Parathyroid adenoma (tissue), 2 donors: Measurements from ENCODE around the gene GNA15.

Source experiments
- H2AFZ ChIP-seq: fragments of 300-600 bp; sonication (generic); one replicate; pipeline ENCODE4 v1.7.0; 2017; ENCODE audit warnings: antibody characterized with exemption, mild to moderate bottlenecking
- H3K27ac ChIP-seq: fragments of 300-600 bp; sonication (generic); one replicate; pipeline ENCODE4 v1.7.0; 2017
- H3K27me3 ChIP-seq: fragments of 300-600 bp; sonication (generic); one replicate; pipeline ENCODE4 v1.7.0; 2017; ENCODE audit warnings: low read length; ENCODE audit not compliant: control insufficient read depth, insufficient read depth
- H3K36me3 ChIP-seq: fragments of 300-600 bp; sonication (generic); one replicate; pipeline ENCODE4 v1.7.0; 2017; ENCODE audit warnings: low read length; ENCODE audit not compliant: control insufficient read depth, insufficient read depth
- H3K4me1 ChIP-seq: fragments of 300-600 bp; sonication (generic); one replicate; pipeline ENCODE4 v1.7.0; 2017; ENCODE audit warnings: control low read depth
- H3K4me2 ChIP-seq: fragments of 300-600 bp; sonication (generic); one replicate; pipeline ENCODE4 v1.7.0; 2017; ENCODE audit warnings: low read length
- H3K4me3 ChIP-seq: fragments of 300-600 bp; sonication (generic); one replicate; pipeline ENCODE4 v1.7.0; 2017; ENCODE audit warnings: low read depth, low read length
- H3K79me2 ChIP-seq: fragments of 300-600 bp; sonication (generic); one replicate; pipeline ENCODE4 v1.7.0; 2017; ENCODE audit warnings: control low read depth
- H3K9ac ChIP-seq: fragments of 300-600 bp; sonication (generic); one replicate; pipeline ENCODE4 v1.7.0; 2017; ENCODE audit warnings: mild to moderate bottlenecking
- H3K9me3 ChIP-seq: fragments of 300-600 bp; sonication (generic); one replicate; pipeline ENCODE4 v1.7.0; 2017; ENCODE audit warnings: low read length; ENCODE audit not compliant: control insufficient read depth
- CTCF ChIP-seq: fragments of 300-600 bp; sonication (generic); IDR thresholded peaks from one replicate; pipeline ENCODE4 v1.7.0; 2017; ENCODE audit warnings: antibody characterized with exemption, mild to moderate bottlenecking
- donor health status: primary hyperparathyroidism.

The GNA15 gene

GRCh38 chr19:3162418-3163229, 26.8 kb downstream of the GNA15 start:
- Histone ChIP-seq H3K4me1 (no peaks in the 10 kb centered on the region), H3K4me2 (no peak overlapping the region), H3K27ac (no peak overlapping the region), H3K36me3 (no peaks in the 10 kb centered on the region), H3K27me3 (no peaks in the 10 kb centered on the region), H2AFZ (peak overlapping the region; percentile 58), H3K9ac (no peak overlapping the region), H3K9me3 (no peaks in the 10 kb centered on the region), H3K79me2 (no peaks in the 10 kb centered on the region), H3K4me3 (no peak overlapping the region)
- no peak for TF ChIP-seq CTCF

DNA sequence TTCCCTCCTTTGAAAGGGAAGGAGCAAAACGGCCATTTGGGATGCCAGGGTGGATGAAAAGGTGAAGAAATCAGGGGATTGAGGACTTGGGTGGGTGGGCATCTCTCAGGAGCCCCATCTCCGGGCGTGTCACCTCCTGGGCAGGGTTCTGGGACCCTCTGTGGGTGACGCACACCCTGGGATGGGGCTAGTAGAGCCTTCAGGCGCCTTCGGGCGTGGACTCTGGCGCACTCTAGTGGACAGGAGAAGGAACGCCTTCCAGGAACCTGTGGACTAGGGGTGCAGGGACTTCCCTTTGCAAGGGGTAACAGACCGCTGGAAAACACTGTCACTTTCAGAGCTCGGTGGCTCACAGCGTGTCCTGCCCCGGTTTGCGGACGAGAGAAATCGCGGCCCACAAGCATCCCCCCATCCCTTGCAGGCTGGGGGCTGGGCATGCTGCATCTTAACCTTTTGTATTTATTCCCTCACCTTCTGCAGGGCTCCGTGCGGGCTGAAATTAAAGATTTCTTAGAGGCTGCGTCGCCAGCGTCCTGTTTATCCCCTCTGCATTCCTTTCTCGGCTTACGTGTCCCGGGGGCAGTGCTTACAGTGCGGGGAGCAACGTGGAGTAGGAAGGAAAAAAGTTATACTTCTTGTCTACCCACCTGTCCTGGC, 27.5 kb downstream of the GNA15 start:
- Histone ChIP-seq H3K4me1 (no peaks in the 10 kb centered on the region), H3K36me3 (no peaks in the 10 kb centered on the region), H3K4me2 (peak overlapping the region; percentile 15), H3K9me3 (no peaks in the 10 kb centered on the region), H3K4me3 (no peak overlapping the region), H3K27ac (no peak overlapping the region), H3K79me2 (no peaks in the 10 kb centered on the region), H3K27me3 (no peaks in the 10 kb centered on the region), H3K9ac (no peak overlapping the region), H2AFZ (peak overlapping the region; percentile 58)
- TF ChIP-seq CTCF = peak; percentile 94

- H3K27me3 ChIP-seq = no peaks in the 10 kb centered on the region
- no peak overlapping the region for H2AFZ ChIP-seq
- H3K79me2 ChIP-seq = no peaks in the 10 kb centered on the region
- H3K4me1 ChIP-seq = no peaks in the 10 kb centered on the region
- no peak overlapping the region for H3K4me3 ChIP-seq
- no peaks in the 10 kb centered on the region for H3K9me3 ChIP-seq
- H3K4me2 ChIP-seq = no peak overlapping the region
- no peaks in the 10 kb centered on the region for H3K36me3 ChIP-seq
- TF ChIP-seq CTCF = no peak
- no peak overlapping the region for H3K9ac ChIP-seq
- no peak overlapping the region for H3K27ac ChIP-seq
These were observed 28.1 kb downstream of the GNA15 start for GRCh38 chr19:3163943-3164342.

- H3K27me3 ChIP-seq = no peaks in the 10 kb centered on the region
- no peak overlapping the region for H3K27ac ChIP-seq
- H3K4me1 ChIP-seq = no peaks in the 10 kb centered on the region
- H3K9me3 ChIP-seq = no peaks in the 10 kb centered on the region
- H3K36me3 ChIP-seq = no peaks in the 10 kb centered on the region
- no peaks in the 10 kb centered on the region for H3K79me2 ChIP-seq
- no peak overlapping the region for H3K4me2 ChIP-seq
- TF ChIP-seq CTCF = no peak
- H3K4me3 ChIP-seq = no peak overlapping the region
- H2AFZ ChIP-seq = no peak overlapping the region
- no peak overlapping the region for H3K9ac ChIP-seq
These were observed 31.9 kb downstream of the GNA15 start for GRCh38 chr19:3167533-3168272.
